WI38 (cell line): Measurements from ENCODE around the gene COPS4.
"Not testable (repeated sequence)": the region's sequence is repeated elsewhere in the genome, so short reads cannot be mapped to it uniquely, and the experiment has no call there.

Experiments
- H3K4me3 ChIP-seq: 2 replicates; pipeline ENCODE4 v1.5.1; 2011; ENCODE audit warnings: low read depth, mild to moderate bottlenecking, control low read depth, low read length
- TF ChIP-seq, protein P1 (sequence below): IDR thresholded peaks from 2 replicates; pipeline ENCODE4 v1.5.1; 2012; ENCODE audit warnings: low read depth, mild to moderate bottlenecking, control low read depth, low read length

The COPS4 gene

DNA sequence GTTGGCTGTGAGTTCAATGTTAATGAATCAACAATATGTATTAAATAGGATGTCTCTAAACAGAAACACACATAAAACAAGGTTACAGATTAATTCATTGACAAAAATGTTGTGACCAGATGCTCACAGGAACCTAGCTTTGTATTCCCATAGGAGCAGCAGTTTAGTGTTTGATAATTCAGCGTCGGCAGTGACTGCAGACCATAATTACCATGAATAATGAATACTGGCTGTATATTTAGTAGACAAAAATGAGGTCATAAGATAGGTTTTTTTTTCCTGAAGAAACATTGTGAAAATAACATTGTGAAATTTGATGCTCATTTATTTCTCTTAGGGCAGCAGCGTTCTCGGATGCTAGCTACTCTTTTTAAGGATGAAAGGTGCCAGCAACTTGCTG is 27.8 kb downstream of the COPS4 start:
- no peak overlapping the region for H3K4me3 ChIP-seq
- TF ChIP-seq, protein P1, sequence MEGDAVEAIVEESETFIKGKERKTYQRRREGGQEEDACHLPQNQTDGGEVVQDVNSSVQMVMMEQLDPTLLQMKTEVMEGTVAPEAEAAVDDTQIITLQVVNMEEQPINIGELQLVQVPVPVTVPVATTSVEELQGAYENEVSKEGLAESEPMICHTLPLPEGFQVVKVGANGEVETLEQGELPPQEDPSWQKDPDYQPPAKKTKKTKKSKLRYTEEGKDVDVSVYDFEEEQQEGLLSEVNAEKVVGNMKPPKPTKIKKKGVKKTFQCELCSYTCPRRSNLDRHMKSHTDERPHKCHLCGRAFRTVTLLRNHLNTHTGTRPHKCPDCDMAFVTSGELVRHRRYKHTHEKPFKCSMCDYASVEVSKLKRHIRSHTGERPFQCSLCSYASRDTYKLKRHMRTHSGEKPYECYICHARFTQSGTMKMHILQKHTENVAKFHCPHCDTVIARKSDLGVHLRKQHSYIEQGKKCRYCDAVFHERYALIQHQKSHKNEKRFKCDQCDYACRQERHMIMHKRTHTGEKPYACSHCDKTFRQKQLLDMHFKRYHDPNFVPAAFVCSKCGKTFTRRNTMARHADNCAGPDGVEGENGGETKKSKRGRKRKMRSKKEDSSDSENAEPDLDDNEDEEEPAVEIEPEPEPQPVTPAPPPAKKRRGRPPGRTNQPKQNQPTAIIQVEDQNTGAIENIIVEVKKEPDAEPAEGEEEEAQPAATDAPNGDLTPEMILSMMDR = no peak

DNA sequence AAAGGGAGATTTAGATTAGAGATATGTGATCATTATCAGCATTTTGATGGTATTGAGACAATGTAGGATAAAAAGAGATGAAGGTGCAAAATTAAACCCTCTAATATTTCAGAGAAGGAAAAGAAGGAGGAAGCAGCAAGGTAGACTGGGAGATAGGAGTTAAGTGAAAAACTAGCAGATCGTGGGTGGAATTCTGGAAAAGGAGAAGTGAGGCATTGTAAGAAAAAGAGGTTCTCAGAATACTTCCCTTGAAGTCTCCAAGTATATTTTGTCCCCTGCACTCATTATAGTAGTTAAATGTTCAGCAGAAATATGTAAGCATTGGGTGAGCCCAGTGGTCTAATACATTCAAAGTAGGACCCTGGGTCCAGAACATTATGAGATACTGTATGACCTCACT is 30.3 kb downstream of the COPS4 start:
- TF ChIP-seq, protein P1 = no peak

DNA sequence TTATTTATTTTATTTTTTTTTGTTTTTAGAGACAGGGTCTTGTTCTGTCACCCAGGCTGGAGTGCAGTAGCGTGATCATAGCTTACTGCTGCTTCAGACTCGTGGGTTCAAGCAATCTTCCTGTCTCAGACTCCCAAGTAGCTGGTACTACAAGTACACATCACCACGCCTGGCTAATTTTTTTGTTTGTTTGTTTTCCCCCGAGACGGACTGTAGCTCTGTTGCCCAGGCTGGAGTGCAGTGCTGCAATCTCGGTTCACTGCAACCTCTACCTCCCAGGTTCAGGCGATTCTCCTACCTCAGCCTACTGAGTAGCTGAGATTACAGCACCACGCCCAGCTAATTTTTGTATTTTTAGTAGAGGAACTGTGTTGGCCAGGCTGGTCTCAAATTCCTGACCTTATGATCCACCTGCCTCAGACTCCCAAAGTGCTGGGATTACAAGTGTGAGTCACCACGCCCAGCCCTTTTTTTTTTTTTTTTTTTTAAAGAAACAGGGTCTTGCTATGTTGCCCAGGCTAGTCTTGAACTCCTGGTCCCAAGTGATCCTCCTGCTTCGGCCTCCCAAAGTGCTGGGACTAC is 32.2 kb downstream of the COPS4 start:
- no peak overlapping the region for H3K4me3 ChIP-seq
- TF ChIP-seq, protein P1 = no peak

More for the DNA sequence above, 30.3 kb downstream of the COPS4 start:
- no peak overlapping the region for H3K4me3 ChIP-seq

DNA sequence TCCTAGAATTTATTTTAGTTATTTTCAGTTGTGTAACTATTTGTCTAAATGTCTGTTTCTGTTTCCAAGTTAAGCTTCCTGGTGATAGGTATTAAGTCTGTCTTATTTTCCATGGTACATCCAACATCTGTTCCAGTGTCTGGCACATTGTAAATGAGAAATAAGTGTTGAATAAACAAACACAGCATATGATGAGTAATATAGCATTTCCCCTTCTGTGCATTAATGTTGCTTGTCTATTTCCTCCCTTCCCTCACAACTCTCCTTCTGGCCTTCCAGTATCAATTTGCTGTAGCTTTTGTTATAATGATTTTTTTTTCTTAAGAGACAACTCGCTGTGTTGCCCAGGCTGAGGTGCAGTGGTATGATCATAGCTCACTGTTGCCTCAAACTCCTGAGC is 36.1 kb downstream of the COPS4 start:
- H3K4me3 ChIP-seq = no peak overlapping the region
- TF ChIP-seq, protein P1 = no peak

DNA sequence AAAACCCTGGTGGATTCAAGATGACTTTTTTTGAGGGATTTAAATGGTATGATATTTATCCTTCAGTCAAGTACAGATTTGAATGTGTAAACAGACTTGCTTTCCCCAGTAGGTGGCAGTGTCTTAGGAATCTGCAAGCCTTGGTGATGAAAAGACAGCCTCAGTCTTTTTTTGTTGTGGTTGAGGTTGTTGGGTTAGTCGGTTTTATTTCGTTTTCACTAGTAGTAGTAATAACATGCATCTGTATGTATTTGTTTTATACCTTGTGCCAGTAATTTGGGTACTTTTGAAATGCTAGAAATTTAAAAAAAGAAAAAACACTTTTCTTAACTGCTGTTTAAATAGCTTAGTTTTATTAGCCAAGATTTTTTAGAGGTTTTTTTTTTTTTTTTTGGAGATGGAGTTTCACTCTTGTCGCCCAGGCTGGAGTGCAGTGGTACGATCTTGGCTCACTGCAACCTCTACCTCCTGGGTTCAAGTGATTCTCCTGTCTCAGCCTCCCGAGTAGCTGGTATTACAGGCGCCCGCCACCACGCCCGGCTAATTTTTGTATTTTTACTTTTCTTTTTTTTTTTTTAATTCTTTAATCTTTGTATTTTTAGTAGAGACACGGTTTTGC is 39.2 kb downstream of the COPS4 start:
- TF ChIP-seq, protein P1 = no peak; the same call in 1 of the 2 replicates
- no peak overlapping the region for H3K4me3 ChIP-seq

DNA sequence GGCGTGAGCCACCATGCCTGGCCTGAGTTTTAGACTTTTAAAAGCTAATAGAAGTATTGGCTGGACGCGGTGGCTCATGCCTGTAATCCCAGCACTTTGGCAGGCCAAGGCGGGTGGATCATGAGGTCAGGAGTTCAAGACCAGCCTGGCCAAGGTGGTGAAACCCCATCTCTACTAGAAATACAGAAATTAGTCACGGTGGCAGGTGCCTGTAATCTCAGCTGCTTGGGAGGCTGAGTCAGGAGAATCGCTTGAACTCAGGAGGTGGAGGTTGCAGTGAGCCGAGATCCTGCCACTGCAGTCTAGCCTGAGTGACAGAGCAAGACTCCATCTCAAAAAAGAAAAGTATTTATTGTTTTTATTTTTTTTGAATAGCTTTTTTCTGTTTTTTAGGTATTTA is 39.8 kb downstream of the COPS4 start:
- H3K4me3 ChIP-seq = not testable (repeated sequence)

DNA sequence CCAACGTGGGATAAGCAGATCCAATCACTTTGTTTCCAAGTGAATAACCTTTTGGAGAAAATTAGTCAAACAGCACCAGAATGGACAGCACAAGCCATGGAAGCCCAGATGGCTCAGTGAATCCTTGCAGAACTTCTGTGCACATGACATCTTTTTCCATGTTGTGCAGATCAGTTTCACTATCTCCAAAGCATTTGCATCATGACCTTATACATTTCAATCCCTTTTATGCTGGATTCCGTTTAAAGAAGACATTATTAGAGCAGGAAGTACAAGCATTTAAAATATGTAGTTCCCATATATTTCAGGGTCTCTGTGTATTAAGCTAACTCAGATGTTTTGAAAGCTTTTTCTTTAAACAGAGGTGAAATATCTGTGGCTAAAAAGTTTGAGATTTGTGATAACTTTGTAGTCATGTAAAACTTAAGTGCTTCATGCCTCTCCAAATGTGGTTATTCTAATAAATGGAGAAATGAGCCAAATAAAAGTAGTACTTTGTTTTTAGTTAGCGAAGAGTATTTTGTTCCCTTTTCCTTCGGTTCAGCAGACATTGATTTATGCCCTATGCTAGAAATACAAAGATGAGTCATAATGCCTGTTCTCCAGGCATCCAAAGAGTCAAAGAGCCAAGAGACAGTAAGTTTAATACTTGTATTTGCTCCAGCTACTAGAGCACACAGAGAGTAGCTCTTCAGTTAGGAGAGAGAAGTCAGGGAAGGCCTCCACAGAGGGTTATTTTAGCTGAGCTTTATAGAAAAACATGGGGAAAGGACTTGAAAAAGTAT is 40.5 kb downstream of the COPS4 start:
- no peak overlapping the region for H3K4me3 ChIP-seq
- TF ChIP-seq, protein P1 = no peak
